HG02885 (cell line): ENCODE measurements around the gene ISCU.
"Not testable (repeated sequence)": the region's sequence is repeated elsewhere in the genome, so short reads cannot be mapped to it uniquely, and the experiment has no call there.

Experiments
- ATAC-seq: cut with Tn5 transposase; IDR thresholded peaks from one replicate; pipeline ENCODE4 v1.9.1; 2021; ENCODE audit warnings: mild to moderate bottlenecking; ENCODE audit not compliant: unreplicated experiment, poor library complexity

The ISCU gene

DNA sequence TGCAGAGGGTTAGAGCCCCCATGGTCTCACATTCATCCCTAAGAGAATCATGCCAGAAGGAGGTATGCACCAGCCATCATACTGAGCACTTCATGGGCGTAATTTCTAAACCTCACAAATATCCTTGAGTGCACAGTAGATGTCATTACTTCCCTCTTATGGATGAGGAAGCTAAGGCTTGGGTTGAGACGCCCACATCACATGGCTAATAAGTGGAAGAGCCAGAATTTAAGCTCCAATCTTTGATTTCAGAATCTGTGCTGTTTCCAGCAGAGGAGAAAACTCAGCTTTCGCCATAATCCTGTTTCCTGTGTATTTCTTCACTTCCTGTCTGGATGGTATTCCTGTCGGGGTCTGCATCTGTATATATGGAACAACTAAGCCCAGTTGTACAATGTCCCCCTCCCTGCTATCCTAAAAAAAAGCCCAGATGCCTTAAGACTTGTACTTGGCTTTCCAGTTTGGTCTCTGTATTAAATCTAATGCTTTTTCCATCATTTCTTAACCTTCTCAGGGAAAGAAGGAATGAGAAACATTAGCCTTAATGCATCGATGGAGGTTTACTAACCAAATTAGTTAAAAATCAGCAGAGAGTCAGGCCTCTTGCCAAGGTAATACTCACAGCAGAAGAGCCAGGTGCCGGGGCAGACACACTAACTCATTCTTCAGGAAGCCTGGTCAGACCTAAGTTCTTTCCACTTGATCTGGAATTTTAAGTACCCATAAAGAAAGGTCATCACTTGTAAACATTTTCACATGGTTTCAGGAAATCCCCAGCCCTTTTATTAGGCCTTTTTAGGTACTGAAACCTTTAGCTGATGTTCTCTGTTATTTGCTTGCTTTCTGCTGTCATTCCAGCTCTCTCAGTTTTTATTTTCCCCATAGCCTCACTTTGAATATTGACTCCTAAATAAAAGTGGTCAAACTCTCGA, 5.3 kb downstream of the ISCU start:
- ATAC-seq: no peak

DNA sequence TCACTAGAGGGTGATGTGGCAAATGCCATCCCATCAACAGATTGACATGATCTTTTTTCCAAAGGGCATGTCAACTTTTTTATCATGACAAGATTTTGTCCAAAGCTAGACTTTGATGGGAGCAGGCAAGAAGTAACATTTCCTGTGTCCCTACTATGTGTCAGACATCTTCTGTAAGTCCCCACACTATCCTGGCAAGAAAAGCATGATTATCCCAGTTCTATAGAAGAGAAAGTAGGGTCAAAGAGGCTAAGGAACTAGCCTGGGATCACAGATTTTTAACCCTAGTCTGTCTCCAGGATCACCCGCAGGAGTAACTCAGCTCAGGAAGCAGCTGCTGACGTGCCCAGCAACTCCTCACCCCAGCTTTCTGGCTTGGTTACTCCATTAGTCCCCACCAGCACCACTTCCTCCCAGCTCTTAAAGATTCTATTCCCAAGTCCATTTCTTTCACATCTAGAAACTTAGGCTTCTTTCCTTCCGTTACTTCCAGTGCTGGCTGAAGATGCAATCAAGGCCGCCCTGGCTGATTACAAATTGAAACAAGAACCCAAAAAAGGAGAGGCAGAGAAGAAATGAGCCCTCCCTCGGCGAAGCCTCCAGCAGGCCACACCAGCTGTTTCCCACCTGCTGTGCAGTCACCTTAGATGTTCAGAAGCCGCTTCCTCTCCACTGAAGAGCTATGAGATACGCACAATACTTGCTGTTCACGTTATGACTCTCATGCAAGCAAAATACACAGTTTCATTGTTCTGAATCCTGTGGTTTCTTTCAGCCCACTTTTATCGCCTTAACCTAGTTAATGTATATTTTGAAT, 6.2 kb downstream of the ISCU start:
- peak; percentile 87 for ATAC-seq

DNA sequence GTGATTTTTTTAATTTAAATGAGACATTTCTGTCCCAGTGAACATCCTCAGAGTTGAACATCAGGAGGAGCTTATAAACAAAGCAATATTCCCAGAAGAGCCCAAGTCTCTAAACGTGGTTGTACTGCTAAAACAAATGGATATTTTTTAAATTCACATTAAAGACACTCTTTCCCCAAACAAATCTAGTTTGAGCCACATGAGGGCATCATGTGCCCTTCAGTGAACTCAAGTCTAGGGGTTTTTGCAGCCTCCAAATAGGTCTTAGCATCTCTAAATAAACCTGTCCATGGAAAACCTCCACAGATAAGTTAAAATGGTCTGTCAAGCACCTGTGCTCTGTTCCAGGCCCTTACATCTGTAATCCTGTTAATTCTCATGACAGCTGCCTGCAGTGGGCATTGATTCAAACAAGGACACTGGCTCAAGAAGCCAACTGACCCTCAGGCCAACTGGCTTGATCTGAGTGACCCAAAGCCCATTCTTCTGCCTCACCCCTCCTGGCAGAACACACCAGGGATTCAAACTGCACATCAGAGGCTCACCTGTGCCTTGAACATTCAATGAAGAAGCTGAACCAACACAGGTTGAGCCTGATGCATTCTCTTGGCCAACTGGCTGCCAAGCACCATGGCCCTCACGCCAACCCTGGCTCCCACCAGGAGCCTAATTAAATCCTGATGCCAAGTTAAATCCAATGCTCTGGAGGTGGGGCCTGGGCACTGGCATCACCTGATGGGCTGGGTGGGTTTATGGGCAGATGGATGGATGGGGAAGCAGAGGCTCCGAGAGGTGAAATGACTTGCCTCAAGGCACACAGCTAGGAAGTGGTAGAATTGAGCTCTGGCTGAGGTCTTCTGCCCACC, 8.6 kb downstream of the ISCU start:
- no peak for ATAC-seq

DNA sequence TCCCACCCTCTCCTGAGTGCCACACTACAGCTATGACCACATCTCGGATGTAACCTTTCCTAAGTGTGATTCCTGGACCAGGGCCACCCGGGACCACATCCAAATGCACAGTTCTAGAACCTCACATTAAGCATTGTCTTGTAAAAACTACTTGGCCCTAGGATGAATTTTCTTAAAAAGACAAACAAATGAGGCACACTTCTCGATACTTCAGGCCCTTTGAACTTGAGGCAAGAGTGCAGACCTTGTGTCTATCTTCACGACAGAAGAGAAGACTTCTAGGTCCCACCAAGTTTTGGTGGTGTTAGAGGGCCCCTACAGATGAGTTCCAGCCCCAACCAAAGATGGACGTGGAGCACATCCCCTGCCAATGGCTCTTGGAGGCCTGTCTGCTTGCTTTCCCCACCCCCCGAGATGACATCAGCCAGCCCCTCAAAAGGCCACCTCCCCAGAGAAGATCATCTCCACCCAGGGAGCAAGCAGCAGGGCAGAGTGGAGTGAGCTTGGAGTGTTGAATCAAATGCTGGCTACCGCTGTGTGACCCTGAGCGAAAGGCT, 9.3 kb downstream of the ISCU start:
- no peak for ATAC-seq

DNA sequence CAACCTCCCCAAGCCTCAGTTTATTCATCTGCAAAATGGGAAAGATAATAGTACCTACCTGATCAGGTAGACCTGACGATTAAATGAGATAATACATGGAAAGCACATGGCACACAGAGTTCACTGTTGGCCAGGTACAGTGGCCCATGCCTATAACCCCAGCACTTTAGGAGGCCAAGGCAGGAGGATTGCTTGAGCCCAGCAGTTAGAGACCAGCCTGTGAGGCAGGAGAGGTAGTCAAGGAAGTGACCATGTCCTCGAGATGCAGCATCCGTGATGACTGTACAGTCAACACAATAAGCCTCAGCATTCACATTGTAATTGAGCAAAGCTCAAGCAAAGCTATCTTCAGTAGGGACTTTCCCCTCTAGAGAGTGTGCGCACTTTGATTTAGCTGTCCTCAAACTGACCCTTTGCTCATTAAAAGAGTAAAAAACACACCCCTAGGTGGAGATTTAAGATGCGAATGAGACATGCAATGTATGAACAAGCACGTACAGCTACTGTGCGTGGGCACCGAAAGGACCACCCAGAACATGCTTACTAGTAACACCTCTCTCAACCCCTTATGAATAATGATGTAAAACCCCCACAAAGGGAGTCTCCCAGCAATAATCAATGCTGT, 9.9 kb downstream of the ISCU start:
- no peak for ATAC-seq

DNA sequence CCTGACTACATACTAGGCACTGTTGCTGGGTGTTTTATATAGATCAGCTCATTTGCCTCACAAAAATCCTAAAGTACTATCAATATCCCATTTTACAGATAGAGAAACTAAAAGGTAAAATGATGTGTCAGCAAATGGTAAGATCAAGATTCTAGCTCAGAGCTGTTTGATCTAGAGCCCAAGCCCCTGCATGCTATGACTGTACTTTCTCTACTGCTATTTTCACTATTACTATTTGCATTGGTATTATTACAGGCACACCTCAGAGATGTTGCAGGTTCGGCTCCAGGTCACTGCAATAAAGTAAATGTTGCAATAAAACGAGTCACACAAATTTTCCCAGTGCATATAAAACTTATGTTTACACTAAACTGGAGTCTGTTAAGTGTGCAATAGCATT, 10.9 kb downstream of the ISCU start:
- ATAC-seq: peak; percentile 34

DNA sequence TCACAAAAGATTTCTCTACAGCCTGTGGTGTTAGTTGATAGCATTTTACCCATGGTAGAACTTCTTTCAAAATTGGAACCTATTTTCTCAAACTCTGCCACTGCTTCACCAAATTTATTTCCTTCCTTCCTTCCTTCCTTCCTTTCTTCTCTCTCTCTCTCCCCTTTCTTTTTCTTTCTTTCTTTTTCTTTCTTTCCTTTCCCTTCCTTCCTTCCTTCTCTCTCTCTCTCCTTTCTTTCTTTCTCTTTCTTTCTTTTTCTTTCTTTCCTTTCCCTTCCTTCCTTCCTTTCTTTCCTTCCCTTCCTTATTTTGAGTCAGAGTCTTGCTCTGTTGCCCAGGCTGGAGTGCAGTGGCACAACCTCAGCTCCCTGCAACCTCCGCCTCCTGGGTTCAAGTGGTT, 11.9 kb downstream of the ISCU start:
- ATAC-seq: not testable (repeated sequence)

DNA sequence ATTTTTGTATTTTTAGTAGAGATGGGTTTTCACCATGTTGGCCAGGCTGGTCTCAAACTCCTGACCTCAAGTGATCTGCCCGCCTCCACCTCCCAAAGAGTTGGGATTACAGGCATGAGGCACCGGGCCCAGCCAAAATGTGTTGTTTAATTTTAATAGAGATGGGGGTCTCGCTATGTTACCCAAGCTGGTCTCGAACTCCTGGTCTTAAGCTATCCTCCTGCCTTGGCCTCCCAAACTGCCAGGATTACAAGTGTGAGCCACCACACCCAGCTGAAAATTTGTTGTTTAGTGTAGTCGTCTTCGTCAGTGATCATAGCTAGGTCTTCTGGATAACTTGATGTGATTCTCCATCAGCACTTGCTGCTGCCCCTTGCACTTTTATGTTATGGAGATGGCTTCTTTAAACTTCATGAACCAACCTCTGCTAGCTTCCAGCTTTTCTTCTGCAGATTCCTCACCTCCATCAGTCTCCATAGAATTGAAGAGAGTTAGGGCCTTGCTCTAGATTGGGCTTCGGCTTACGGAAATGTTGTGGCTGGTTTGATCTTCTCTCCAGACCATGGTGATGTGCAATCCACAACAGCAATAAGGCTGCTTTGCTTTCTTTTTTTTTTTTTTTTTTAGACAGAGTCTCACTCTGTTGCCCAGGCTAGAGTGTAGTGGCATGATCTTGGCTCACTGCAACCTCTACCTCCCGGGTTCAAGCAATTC, 13.0 kb downstream of the ISCU start:
- no peak for ATAC-seq

DNA sequence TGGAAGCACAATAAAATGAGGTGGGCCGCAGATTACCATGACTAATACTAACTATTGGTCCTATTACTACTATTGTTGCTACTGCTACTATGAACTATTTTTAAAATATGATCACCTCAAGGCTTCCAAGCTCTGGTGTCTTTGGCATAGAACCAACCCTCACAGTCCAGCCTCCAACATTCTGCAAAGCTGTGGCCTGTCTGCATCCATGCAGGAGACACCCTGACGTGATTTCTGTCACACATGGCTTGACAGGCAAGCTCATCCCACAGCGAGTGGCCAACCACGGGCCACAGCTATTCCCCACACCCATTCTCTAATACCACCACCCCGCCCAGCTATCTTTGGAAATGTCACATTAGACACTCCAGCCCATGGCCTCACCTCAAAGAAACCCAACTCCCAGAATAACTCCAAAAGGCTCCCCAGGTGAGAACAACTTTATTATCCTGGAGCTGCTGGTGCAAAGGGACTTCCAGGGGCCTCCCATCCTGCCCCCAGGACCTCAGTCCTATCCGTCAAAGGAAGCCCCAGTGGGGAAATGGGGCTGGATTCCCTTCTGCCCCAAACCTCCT, 14.4 kb downstream of the ISCU start:
- ATAC-seq: no peak

DNA sequence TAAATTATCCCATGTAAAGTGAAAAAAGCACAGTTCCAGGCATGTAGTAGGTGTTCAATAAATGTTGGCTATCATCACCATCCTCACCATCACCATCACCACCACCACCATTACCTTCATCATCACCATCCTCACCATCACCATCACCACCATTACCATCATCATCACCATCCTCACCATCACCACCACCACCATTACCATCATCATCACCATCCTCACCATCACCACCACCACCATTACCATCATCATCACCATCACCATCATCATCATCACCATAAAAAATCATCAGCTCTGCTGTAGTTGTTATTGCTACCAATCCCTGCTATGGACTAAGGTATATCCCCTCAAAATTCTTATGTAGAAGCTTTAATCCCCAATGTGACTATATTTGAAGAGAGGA, 15.1 kb downstream of the ISCU start:
- ATAC-seq: no peak

DNA sequence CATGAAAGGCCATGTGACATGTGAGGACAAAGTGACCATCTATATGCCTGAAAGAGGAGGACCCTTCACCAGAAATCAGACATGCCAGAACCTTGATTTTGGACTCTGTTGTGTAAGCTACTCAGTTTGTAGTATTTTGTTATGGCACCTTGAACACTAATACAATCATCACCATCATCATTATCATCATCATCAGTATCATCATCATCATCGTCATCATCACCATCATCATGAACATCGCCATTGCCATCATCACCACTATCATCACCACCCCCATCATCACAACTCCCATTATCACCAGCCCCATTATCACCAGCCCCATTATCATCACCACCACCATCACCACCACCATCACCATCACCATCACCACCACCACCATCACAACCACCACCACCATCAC, 15.9 kb downstream of the ISCU start:
- no peak for ATAC-seq

DNA sequence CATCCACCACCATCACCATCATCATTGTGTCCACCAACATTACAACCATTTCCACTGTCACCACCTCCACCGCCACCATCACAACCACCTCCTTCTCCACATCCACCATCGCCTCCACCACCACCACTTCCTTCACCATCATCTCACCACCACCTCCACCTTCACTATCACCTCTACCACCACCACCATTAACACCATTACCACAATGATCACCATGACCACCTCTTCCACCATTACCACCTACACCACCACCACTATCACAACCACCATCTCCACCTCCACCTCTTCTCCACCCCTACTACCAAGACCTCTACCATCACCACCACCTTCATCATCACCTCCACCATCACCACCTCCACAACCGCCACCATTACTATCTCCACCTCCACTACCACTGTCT, 16.4 kb downstream of the ISCU start:
- ATAC-seq: no peak

DNA sequence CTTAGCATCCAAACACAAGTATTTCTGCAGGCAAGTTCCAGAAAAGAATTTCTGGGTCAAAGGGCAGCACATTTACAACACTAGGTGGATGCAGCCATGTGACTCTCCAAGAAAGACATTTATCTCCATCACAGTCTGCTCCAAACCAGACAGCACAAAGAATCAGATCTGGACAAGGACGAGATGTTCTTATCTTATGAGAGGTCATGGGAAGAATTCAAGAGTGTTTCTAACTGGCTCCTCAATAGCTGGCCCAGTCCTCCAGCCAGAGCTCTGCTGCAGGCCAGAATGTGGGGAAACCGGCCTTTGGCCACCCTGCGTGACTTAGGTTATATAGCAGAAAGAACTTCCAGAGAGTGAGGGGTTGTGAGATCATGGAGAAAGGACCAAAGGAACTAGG, 18.1 kb downstream of the ISCU start:
- no peak for ATAC-seq

DNA sequence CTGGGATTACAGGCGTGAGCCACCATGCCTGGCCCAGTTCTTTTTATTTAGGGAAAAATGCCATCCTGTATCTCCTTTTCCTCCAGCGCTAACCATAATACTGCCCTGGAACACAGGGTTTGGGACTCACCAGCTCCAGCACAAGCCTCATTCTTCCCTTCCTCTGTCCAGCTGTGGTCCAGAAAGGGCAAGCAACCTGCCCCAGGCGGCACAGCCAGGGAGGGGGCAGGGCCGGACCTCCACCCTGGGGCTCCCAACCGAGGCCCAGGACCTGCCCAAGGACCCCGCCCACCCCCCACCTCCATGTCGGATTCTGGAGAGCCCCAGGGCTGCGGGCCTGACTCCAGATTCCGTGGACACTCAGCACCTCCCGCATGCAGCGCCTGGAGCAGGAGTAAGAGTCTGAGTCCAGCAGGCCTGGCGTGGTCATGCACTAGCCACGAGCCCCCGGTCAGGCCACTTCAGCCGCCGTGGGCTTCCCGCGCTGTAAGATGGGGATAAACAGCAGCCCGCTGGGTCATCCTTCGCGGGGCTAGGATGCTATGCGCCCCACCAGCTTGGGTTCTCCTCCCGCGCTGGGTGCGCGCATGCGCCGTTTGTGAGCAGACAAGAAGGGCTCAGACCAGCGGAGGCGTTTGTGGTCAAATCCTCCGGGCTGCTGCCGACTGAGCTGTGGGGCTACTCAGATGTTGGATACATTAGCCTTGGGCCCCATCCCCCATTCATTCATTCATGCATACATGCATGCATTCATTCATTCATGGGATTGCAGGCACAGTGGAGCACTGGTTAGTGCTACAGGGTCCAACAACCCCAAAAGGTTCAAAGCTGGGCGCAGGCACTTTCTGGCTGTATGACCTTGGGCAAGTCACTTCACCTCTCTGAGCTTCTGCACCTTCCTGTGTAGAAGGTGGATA, 19.2 kb downstream of the ISCU start:
- no peak for ATAC-seq

DNA sequence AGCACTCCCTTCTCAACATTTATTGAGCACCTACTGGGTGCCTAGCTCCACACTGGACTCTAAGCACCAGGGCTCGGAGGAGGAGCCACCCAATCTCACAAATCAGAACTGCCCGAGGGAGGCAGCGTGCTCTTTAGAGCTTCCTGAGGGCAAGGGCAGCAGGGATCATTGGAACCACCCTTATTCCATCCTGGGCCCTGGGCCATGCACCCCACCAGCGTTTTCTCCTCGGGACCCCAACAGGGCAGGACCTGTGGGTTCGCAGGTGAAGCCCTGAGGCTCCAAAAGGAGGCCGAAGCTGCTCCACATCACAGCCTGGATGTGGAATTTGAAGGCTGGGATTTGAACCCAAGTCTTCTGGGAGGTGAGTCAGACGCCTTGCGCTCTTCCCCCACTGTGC, 20.1 kb downstream of the ISCU start:
- no peak for ATAC-seq

DNA sequence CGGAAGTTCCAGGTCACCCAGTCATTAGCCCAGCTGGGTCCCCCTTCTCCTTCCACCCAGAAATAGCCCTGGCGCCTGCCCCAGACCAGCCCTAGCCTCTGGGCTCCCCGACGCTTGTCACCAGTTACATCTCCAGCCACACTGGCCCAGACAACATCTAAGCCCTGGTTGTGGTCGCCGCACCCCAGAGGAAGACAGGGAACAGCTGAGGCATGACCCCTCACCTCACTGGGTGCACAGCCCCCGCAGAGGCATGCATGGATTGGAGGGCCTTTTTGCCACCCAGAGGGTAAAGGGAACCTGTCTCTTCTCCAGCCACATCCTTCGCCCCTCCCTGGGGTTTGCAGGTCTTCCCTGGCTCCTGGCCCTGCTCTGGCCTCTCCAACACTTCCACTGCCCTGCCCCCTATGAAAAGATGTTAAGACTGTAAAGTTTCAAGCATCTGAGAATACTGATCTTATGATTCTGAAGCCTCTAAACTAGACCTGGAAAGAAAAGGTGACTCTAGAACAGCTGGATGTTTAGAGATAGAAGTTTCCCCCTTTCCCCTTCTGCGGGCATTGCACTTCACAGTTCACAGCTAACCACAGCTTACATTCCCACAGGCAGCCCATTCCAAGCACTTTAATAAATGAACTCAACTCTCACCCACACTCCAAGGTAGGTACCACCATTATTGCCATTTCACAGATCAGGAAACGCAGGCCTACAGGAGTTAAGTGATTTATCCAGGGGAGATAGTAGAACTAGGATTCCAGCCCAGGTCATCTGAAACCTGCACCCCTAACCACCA, 20.8 kb downstream of the ISCU start:
- ATAC-seq: no peak

DNA sequence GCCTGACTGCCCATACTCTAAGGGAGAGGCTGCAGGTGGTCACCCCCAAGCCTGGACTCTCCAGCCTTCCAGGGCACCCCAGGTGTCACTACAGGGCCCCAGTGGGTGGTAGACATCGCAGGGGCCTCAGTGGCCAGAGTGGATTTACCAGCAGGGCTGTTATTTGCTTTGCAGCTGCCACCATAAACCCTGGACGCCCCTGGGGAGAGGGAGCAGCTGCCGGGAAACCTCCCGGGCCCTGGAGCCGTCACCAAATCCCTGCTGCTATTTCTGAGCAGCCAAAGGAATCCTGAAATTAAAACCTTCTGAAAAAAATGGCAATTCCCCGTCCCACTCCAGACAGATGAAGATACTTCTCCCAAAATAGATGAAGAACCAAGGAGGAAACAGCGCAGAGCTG, 21.6 kb downstream of the ISCU start:
- no peak for ATAC-seq
